HepG2 (cell line): Measurements from ENCODE around the gene FAM83C. TPM values are rescaled to one million over a fixed set of nuclear protein-coding genes. Genes with fewer than 3 reads are reported as not detected.
A peak's percentile ranks its signal among the peaks of the same experiment; 100 is the strongest.

Experiments
- CEBPG ChIP-seq: IDR thresholded peaks from 2 replicates; pipeline ENCODE4 v1.6.1; 2016
- CENPX ChIP-seq: sonication (generic); formaldehyde crosslinking; IDR thresholded peaks from 2 replicates; pipeline ENCODE4 v1.9.0; 2021; ENCODE audit warnings: mild to moderate bottlenecking, missing genetic modification reagents, moderate library complexity
- CREB1 ChIP-seq, 2 experiments: fragments of 450-650 bp in 1 of 2; IDR thresholded peaks; 2 replicates each; pipeline ENCODE4 v1.6.1; 2016 to 2017; ENCODE audit warnings: control low read depth in 1 of 2, mild to moderate bottlenecking in 1 of 2, missing compliant biosample characterization in 1 of 2, missing genetic modification characterization in 1 of 2
- DNMT3B ChIP-seq: conservative IDR thresholded peaks from 2 replicates; pipeline ENCODE4 v1.6.1; 2016; ENCODE audit warnings: missing biosample characterization, control low read depth
- EEA1 ChIP-seq: sonication (generic); formaldehyde crosslinking; IDR thresholded peaks from 2 replicates; pipeline ENCODE4 v1.5.1; 2020; ENCODE audit warnings: mild to moderate bottlenecking, missing genetic modification reagents, borderline replicate concordance
- ESRRA ChIP-seq: sonication (generic); formaldehyde crosslinking; IDR thresholded peaks from 2 replicates; pipeline ENCODE4 v1.5.1; 2020; ENCODE audit warnings: mild to moderate bottlenecking, low read depth, missing genetic modification reagents
- FOXJ3 ChIP-seq: sonication (generic); formaldehyde crosslinking; IDR thresholded peaks from 2 replicates; pipeline ENCODE4 v1.4.0; 2020; ENCODE audit warnings: missing genetic modification reagents, mild to moderate bottlenecking, borderline replicate concordance
- GTF3A ChIP-seq: sonication (generic); formaldehyde crosslinking; conservative IDR thresholded peaks from 2 replicates; pipeline ENCODE4 v1.4.0; 2020; ENCODE audit warnings: mild to moderate bottlenecking, missing genetic modification reagents
- HCFC1 ChIP-seq: fragments of 150-350 bp; IDR thresholded peaks from 2 replicates; pipeline ENCODE4 v1.6.1; 2014; ENCODE audit warnings: low read depth, low read length
- HNF4G ChIP-seq, 2 experiments: sonication (generic) in 1 of 2; formaldehyde crosslinking in 1 of 2; IDR thresholded peaks; 2 replicates each; pipeline versions ENCODE4 v1.4.0 to v1.6.1; 2011 to 2020; ENCODE audit warnings: borderline replicate concordance in 2 of 2, low read depth in 2 of 2, mild to moderate bottlenecking in 2 of 2, low read length in 1 of 2, missing genetic modification reagents in 1 of 2, moderate library complexity in 1 of 2
- NAIF1 ChIP-seq: sonication (generic); formaldehyde crosslinking; IDR thresholded peaks from 2 replicates; pipeline ENCODE4 v1.5.0; 2020; ENCODE audit warnings: mild to moderate bottlenecking, missing genetic modification reagents, borderline replicate concordance
- PAF1 ChIP-seq: IDR thresholded peaks from 2 replicates; pipeline ENCODE4 v1.6.1; 2016; ENCODE audit warnings: missing genetic modification reagents, missing compliant biosample characterization
- PITX1 ChIP-seq: sonication (generic); formaldehyde crosslinking; IDR thresholded peaks from 2 replicates; pipeline ENCODE4 v1.5.1; 2020; ENCODE audit warnings: mild to moderate bottlenecking, missing genetic modification reagents
- RFX3 ChIP-seq: IDR thresholded peaks from 2 replicates; pipeline ENCODE4 v1.6.1; 2016; ENCODE audit warnings: missing biosample characterization, missing genetic modification reagents
- SNAI1 ChIP-seq: sonication (generic); formaldehyde crosslinking; IDR thresholded peaks from 2 replicates; pipeline ENCODE4 v1.5.0; 2020; ENCODE audit warnings: mild to moderate bottlenecking, missing genetic modification reagents, borderline replicate concordance
- SP2 ChIP-seq: sonication (generic); formaldehyde crosslinking; IDR thresholded peaks from 2 replicates; pipeline ENCODE4 v1.5.1; 2020; ENCODE audit warnings: mild to moderate bottlenecking, missing genetic modification reagents
- ZHX2 ChIP-seq, 2 experiments: sonication (generic) in 1 of 2; formaldehyde crosslinking in 1 of 2; IDR thresholded peaks; 2 replicates each; pipeline versions ENCODE4 v1.6.1 to v1.9.0; 2014 to 2022; ENCODE audit warnings: antibody characterized with exemption in 1 of 2, borderline replicate concordance in 1 of 2, inconsistent platforms in 1 of 2, low read depth in 1 of 2, missing genetic modification reagents in 1 of 2
- ZNF674 ChIP-seq: sonication (generic); formaldehyde crosslinking; IDR thresholded peaks from 2 replicates; pipeline ENCODE4 v1.5.0; 2020; ENCODE audit warnings: low read depth, mild to moderate bottlenecking, missing genetic modification reagents
- ZNF770 ChIP-seq: sonication (generic); formaldehyde crosslinking; IDR thresholded peaks from 2 replicates; pipeline ENCODE4 v1.5.0; 2020; ENCODE audit warnings: mild to moderate bottlenecking, missing genetic modification reagents
- ZSCAN30 ChIP-seq: sonication (generic); formaldehyde crosslinking; IDR thresholded peaks from 2 replicates; pipeline ENCODE4 v1.5.0; 2020; ENCODE audit warnings: mild to moderate bottlenecking, missing genetic modification reagents
- ZSCAN9 ChIP-seq: IDR thresholded peaks from 2 replicates; pipeline ENCODE4 v1.6.1; 2016; ENCODE audit warnings: borderline replicate concordance
- polyA plus RNA-seq, 8 experiments: library from polyadenylated mRNA; depleted of rRNA in 3 of 8; stranded (reverse) in 7 of 8; unstranded in 1 of 8; fragments of >200 nt; fragmentation: Illumina TruSeq in 4 of 8; extraction: Trizol in 4 of 8; gene quantifications; 2 replicates each; pipeline versions ENCODE4 v1.2.1 to v1.2.3, GENCODE V29; 2011 to 2016; ENCODE audit warnings: low read depth in 4 of 8, missing spikeins in 1 of 8, mixed read lengths in 1 of 8; ENCODE audit not compliant: insufficient read depth in 1 of 8
- total RNA-seq, 5 experiments: library from RNA; depleted of rRNA; stranded (reverse); fragments of >200 nt; fragmentation: Illumina TruSeq; extraction: Trizol; gene quantifications; 2 replicates each; pipeline ENCODE4 v1.2.3, GENCODE V29; 2016; ENCODE audit warnings: low read depth in 1 of 5

The FAM83C gene
- total and polyA plus RNA-seq, 2 of the 13 experiments (the other 11 are each of a cell fraction or from before 2014, with no cell fraction given): 0.04 TPM; not detected in 1

- TF ChIP-seq SP2 (CRISPR knock-in tag): no peak
- TF ChIP-seq ZNF770 (CRISPR knock-in tag): peak; percentile 84
- no peak for TF ChIP-seq PAF1
- TF ChIP-seq ZSCAN9 (CRISPR knock-in tag): peak; percentile 99
- 0 out of 2 replicates have a peak, but pooled peaks have one; percentile 22 for TF ChIP-seq ZSCAN30 (CRISPR knock-in tag)
- peak; percentile 99 for TF ChIP-seq HNF4G (IDR thresholded peaks at IDR 0.05; ENCODE audit: borderline replicate concordance, low read depth, low read length)
- peak; percentile 100 for TF ChIP-seq HNF4G (CRISPR knock-in tag; IDR thresholded peaks at IDR 0.05; ENCODE audit: borderline replicate concordance, low read depth)
- no peak; the same call in 1 of the 2 replicates for TF ChIP-seq DNMT3B (CRISPR knock-in tag)
- no peak for TF ChIP-seq HCFC1
- TF ChIP-seq SNAI1 (CRISPR knock-in tag): peak; percentile 6; the same call in 1 of the 2 replicates
- no peak for TF ChIP-seq EEA1 (CRISPR knock-in tag)
- TF ChIP-seq ZHX2 (IDR thresholded peaks at IDR 0.05; ENCODE audit: low read depth): peak; percentile 68
- no peak; the same call in 1 of the 2 replicates for TF ChIP-seq ZHX2 (CRISPR knock-in tag; IDR thresholded peaks at IDR 0.05; ENCODE audit: borderline replicate concordance)
- TF ChIP-seq GTF3A (CRISPR knock-in tag): peak; percentile 82; the same call in 1 of the 2 replicates
- no peak for TF ChIP-seq ZNF674 (CRISPR knock-in tag)
- peak; percentile 89 for TF ChIP-seq CEBPG (CRISPR knock-in tag)
- TF ChIP-seq CENPX (CRISPR knock-in tag): no peak
- peak; percentile 99 for TF ChIP-seq ESRRA (CRISPR knock-in tag)
- TF ChIP-seq FOXJ3: peak; percentile 98
- TF ChIP-seq NAIF1: no peak
- peak; percentile 88 for TF ChIP-seq PITX1 (CRISPR knock-in tag)
- peak; percentile 66 for TF ChIP-seq CREB1 (IDR thresholded peaks at IDR 0.05)
- TF ChIP-seq CREB1 (CRISPR knock-in tag; IDR thresholded peaks at IDR 0.05): peak; percentile 92
- TF ChIP-seq RFX3 (CRISPR knock-in tag): no peak
Measured at GRCh38 chr20:35327074-35327976, 35.1 kb upstream of the FAM83C start (continued).
